Measurements from ENCODE around the gene NUP35. TPM values are rescaled to one million over a fixed set of nuclear protein-coding genes. Genes with fewer than 3 reads are reported as not detected.

NUP35 gene
- total and polyA plus RNA-seq, 2 of the 8 experiments (the other 6 are each of a cell fraction or from before 2014, with no cell fraction given): 30.7 to 48.7 TPM

DNA sequence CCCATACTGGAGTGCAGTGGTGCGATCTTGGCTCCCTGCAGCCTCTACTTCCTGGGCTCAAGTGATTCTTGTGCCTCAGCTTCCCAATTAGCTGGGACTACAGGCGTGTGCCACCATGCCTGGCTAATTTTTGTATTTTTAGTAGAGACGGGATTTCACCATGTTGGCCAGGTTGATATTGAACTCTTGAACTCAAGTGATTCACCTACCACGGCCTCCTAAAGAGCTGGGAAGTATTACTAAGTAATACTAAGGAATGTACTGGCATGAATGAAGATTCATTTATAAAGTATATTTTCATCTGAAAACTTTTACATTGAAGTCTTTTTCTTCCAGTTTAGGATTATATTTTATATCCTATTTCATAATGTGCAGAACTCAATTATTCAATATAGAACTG, 38.1 kb downstream of the NUP35 start:
- no peak overlapping the region for H3K14ac ChIP-seq (ENCODE audit: insufficient read length)
- H3K79me1 ChIP-seq (ENCODE audit: low read depth, low read length): no peaks in the 10 kb centered on the region; the same call in 1 of the 2 replicates
- H3K9me3 ChIP-seq (ENCODE audit: insufficient read depth in 2 of 2, low read depth in 1 of 2, low read length in 1 of 2): no peaks in the 10 kb centered on the region
- no peak overlapping the region for H2BK12ac ChIP-seq (ENCODE audit: low read depth, low read length)
- no peak overlapping the region for H3K27ac ChIP-seq (ENCODE audit: low read depth, low read length)
- H2BK5ac ChIP-seq (ENCODE audit: low read depth, low read length): no peak overlapping the region
- H2BK20ac ChIP-seq (ENCODE audit: low read length): no peak overlapping the region
- no peak overlapping the region for H3K56ac ChIP-seq (replicated peaks; ENCODE audit: insufficient read length, low read depth, low read length)
- H4K91ac ChIP-seq (replicated peaks; ENCODE audit: insufficient read length, low read length): no peak overlapping the region
- no peak overlapping the region for H4K5ac ChIP-seq (ENCODE audit: insufficient read length, low read depth, low read length)
- no peak overlapping the region for H3K4me3 ChIP-seq (ENCODE audit: extremely low read depth in 1 of 4, insufficient read depth in 2 of 4, low read depth in 3 of 4, low read length in 4 of 4)
- H2AK5ac ChIP-seq (ENCODE audit: low read depth, low read length): no peak overlapping the region
- no peak overlapping the region for H3K9ac ChIP-seq (replicated peaks in 1 of 4; ENCODE audit: extremely low read depth in 1 of 4, low read depth in 3 of 4, low read length in 3 of 4)
- ChIA-PET CTCF (ENCODE audit: partially characterized antibody) (interaction anchor here (1.0 to 2.8 kb wide), 2 partner anchors 11 to 24 kb away, joined by 4 to 12 read pairs; no protein-coding TSS in a partner anchor), POLR2A (ENCODE audit: partially characterized antibody) (interaction anchor here (2.0 kb wide), 1 partner anchor 37 kb away, joined by 7 read pairs; no protein-coding TSS in a partner anchor)
- H2AFZ ChIP-seq (ENCODE audit: low read length): no peak overlapping the region
- no peak overlapping the region for H2BK15ac ChIP-seq (ENCODE audit: low read length)
- H3K4ac ChIP-seq (replicated peaks; ENCODE audit: insufficient read length, low read depth, low read length): no peak overlapping the region
- H3K4me2 ChIP-seq (ENCODE audit: insufficient read depth in 1 of 2, low read depth in 2 of 2, low read length in 2 of 2): no peak overlapping the region
- no peak overlapping the region for H4K8ac ChIP-seq (ENCODE audit: extremely low read depth, insufficient read depth, low read length)
- H3K36me3 ChIP-seq (ENCODE audit: control insufficient read depth in 2 of 4, insufficient read depth in 4 of 4, low read length in 3 of 4): peaks cover 9 to 57% (median 30%) of the 10 kb centered on the region in 4 experiments
- H3K23me2 ChIP-seq (ENCODE audit: low read depth, low read length): no peaks in the 10 kb centered on the region
- no peak overlapping the region for H3K18ac ChIP-seq (ENCODE audit: extremely low read depth, low read length)
- peaks cover 0 to 3% (median 0%) of the 10 kb centered on the region in 4 experiments; a peak in 1 of 7 replicates for H3K4me1 ChIP-seq (replicated peaks in 1 of 4; ENCODE audit: control insufficient read depth in 3 of 4, insufficient read depth in 4 of 4, low read length in 3 of 4)
- FAIRE-seq: no peak
- TF ChIP-seq GABPA (IDR thresholded peaks at IDR 0.05; ENCODE audit: borderline replicate concordance, insufficient read depth, low read length) (no peak), TAF7 (optimal IDR thresholded peaks at IDR 0.05; ENCODE audit: borderline replicate concordance, low read depth, low read length) (no peak), PHF8 (conservative IDR thresholded peaks at IDR 0.05; ENCODE audit: low read depth, low read length) (no peak), CTCF (IDR thresholded peaks at IDR 0.05; ENCODE audit: control extremely low read depth in 1 of 3, insufficient read depth in 1 of 3, low read depth in 1 of 3, low read length in 3 of 3) (no peak)
- no peaks in the 10 kb centered on the region for H3K27me3 ChIP-seq (replicated peaks in 1 of 4; ENCODE audit: control insufficient read depth in 3 of 4, extremely low read depth in 1 of 4, insufficient read depth in 3 of 4, low read length in 3 of 4)
- peaks cover 2 to 3% of the 10 kb centered on the region in 2 experiments for H4K20me1 ChIP-seq (replicated peaks in 1 of 2; ENCODE audit: control insufficient read depth in 1 of 2, insufficient read depth in 2 of 2, low read length in 2 of 2)
- peaks cover 0 to 13% of the 10 kb centered on the region in 2 experiments; a peak in 2 of 4 replicates for H3K79me2 ChIP-seq (ENCODE audit: control insufficient read depth in 1 of 2, insufficient read depth in 2 of 2, low read length in 2 of 2)
- no peak overlapping the region for H3K23ac ChIP-seq (ENCODE audit: insufficient read length)
- DNase-seq (ENCODE audit: low read depth in 1 of 2, low spot score in 2 of 2): no peak
- WGBS, 2 experiments (ENCODE audit: extremely low coverage in 1 of 2, insufficient coverage in 1 of 2, insufficient read length in 1 of 2, insufficient replicate concordance in 2 of 2, low coverage in 1 of 2, low lambda C conversion rate in 2 of 2, missing lambda C conversion rate in 1 of 2): 93% methylated on average over 4 of the region's 4 CpGs; no CpG with 5 or more reads in 1 of the 2 experiments
- H2BK120ac ChIP-seq (replicated peaks; ENCODE audit: low read depth, low read length): no peak overlapping the region

Measured in H1 (cell line).